8988T (cell line): ENCODE results near the gene LRRTM4.
"Not testable (repeated sequence)": the region's sequence is repeated elsewhere in the genome, so short reads cannot be mapped to it uniquely, and the experiment has no call there.

Experiments
- DNase-seq: peaks from one replicate; pipeline ENCODE4 v3.0.0; 2011

The LRRTM4 gene

GRCh38 chr2:77309725-77310124 is 212.5 kb downstream of the LRRTM4 start:
- DNase-seq = no peak

DNA sequence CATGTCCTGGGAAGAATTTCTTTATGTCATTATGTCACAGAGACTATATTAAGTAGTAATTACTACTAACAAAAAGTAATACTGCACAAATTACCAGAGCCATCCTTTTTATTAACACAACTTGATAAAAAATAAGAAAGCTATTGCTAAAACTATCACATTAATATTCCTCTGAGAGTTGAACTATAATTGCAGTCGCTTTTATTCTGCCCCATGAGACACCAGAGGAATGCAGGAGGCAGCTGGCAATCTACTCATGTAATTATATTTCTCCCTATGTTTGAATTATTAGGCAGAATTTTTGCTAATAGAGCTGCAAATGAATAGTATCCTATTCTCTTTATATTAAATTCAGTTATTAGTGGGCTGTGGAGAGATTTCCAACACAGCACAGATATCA is 220.7 kb downstream of the LRRTM4 start:
- DNase-seq = no peak

GRCh38 chr2:77296791-77297190 is 225.4 kb downstream of the LRRTM4 start:
- no peak for DNase-seq

- no peak for DNase-seq
These were observed 227.7 kb downstream of the LRRTM4 start for GRCh38 chr2:77294474-77294873.

DNA sequence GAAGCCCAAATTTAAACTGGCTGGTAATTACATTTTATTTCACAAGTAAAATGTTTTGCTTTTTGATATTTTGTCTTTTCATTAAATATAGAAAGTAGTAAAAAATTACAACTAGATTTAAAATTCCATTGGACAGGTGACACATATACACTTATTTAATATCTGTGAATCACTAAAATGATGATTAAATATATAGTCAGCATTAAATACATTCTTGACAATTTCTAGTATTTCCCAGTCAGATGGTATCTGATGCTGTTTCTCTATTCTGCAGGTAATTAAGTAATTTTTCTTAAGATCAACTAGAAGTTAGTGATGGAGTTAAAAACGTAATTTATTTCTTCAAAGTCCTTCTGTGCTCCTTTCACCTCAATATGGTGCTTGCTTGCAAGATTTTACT is 237.8 kb downstream of the LRRTM4 start:
- no peak for DNase-seq

GRCh38 chr2:77271262-77271661 is 250.9 kb downstream of the LRRTM4 start:
- no peak for DNase-seq

- DNase-seq = no peak
These were observed 251.7 kb downstream of the LRRTM4 start for GRCh38 chr2:77270433-77270832.

DNA sequence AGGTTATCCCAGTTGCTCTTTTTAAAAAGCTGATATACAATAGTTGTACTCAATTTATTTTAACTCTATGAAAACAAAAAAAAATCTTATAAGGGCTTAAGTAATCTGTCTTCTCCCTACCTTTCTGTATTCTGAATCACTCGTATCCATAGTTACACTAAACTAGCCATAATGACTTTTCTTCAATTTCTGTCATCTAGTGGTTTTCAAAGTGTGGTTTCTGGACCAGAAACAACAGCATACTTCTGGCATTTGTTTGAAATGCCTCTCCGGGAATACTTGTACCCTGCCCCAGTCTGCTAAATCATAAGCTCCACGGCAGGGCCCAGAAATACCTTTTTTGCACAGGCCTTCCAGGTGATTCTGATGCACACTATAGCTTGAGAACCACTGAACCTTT is 253.6 kb downstream of the LRRTM4 start:
- no peak for DNase-seq

GRCh38 chr2:77232909-77233425 is 289.2 kb downstream of the LRRTM4 start:
- no peak for DNase-seq

DNA sequence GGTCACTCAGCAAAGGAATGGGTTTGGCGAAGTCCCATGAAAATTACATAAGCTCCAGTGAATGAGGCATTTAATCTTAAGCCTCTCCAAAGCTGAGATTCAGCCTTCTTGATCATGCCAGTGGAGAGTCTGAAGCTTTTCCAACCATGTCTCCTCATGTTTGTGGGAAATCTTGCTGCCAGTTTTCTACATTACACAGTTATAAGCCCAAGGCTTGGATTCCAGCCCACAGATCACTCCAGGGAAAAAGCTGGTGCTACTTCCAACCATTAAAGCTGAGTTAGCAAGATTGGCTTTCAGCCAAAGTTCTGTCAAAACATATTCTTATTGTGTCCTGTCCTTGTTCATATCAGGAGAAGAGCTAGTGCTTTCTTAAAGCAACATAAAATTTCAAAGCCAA is 293.8 kb downstream of the LRRTM4 start:
- DNase-seq = no peak

DNA sequence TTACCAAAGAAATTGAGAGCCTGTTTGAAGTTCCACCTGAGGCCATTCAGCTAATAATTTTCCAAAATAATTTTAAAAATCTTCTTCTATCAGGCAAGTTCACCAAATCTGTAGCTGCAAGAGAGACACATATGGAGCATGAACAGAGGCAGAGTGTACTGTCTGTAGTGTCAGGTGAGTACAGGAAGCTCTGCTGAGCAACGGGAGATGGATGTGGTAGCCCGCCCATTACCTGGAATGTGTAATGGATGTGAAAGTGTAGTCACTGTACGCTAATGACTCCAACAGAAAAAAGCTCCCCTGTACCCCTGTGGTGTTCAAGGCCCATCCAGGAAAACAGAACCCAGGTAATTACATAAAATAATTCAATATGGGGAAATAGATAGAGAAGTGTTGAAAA is 311.5 kb downstream of the LRRTM4 start:
- no peak for DNase-seq

- no peak for DNase-seq
These were observed 314.8 kb downstream of the LRRTM4 start for GRCh38 chr2:77207331-77207730.

GRCh38 chr2:77201755-77202154 is 320.4 kb downstream of the LRRTM4 start:
- DNase-seq = no peak

- DNase-seq = no peak
These were observed 322.8 kb downstream of the LRRTM4 start for GRCh38 chr2:77199411-77199810.

GRCh38 chr2:77193858-77194448 is 328.2 kb downstream of the LRRTM4 start:
- DNase-seq = no peak

DNA sequence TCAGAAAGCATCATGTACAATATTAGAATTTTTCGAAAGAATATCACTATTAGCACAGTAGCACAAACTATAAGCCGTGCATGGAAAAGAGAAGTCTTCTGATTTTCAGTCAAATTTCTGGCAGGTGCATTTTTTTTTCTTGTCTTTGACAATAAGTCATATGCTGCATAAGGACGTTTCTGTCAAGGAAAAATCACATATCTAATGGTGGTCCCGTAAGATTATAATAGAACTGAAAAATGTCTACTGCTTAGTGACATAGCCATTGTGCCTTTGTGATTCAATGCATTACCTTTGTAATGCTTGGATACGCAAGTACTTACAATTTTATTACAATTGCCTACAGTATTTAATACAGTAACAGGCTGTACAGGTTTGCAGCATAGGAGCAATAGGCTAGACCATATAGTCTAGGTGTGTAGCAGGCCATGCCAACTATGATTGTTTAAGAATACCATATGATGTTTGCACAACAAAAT is 329.3 kb downstream of the LRRTM4 start:
- no peak for DNase-seq

- DNase-seq = no peak
These were observed 330.5 kb downstream of the LRRTM4 start for GRCh38 chr2:77191665-77192064.

DNA sequence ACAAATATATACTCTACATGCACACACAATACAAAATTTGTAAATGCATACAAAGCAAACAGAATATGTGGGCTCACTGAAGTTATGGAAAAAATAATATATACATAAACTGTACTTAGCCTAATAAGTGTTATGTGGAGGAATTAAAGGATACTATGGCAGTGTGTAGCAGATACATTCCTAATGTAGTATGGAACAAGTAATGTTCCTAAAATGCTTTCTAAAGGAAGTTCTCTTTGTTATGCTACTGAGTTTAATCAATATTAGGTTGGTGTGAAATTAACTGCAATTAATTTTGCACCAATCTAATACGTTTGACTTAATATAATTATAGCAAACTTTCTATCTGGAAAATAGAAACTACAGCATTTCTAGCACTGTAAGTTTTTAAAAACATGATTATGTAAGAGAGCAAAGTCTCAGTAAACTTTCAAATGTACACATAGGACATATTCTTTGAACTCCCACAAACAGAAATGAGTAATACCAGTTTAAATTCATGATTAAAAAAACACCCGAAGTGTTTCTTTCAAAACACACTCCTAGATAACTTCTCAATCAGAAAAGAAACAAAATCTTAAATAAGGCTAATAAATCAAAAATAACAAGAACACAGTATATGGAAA is 331.3 kb downstream of the LRRTM4 start:
- DNase-seq = no peak

- DNase-seq = no peak
These were observed 337.1 kb downstream of the LRRTM4 start for GRCh38 chr2:77185052-77185451.

- no peak for DNase-seq
These were observed 342.9 kb downstream of the LRRTM4 start for GRCh38 chr2:77179297-77179696.

DNA sequence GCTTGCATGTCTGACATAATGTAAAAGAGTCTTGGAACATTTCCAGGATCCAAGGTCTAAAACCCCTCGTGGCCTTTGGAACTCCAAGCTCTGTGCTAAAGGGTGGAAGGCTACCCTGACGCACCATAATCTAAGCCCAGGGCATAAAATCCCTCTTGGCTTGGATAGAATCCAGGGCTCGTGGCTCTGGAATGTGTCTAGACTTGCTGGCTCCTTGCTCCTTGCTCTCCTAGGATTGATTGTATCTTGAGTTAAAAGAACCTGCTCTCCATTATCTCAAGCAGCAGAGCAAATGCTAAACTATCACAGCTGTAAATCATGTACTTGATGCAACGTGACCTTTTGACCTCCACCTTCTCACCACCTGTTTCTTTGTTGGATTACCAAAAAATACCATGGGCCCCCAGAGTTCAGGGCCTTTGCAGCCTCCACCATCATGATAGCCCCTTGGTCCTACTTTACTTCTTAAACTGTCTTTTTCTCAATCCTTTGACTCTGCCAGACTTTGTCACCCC is 346.9 kb downstream of the LRRTM4 start:
- not testable (repeated sequence) for DNase-seq

DNA sequence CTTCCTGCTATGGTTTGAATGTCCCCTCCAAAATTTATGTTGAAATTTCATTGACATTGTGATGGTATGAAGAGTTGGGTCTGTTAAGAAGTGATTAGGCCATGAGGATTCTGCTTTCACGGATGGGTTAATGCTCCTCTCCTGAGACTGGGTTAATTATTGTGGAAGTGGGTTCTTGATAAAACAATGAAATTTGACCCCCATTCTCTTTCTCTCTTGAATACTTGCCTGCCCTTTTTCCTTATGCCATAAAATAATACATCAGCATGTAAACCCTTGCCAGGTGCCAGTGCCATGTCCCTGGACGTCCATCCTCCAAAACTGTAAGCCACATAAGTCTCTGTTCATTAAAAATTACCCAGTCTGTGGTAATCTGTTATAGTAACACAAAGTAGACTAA is 352.8 kb downstream of the LRRTM4 start:
- DNase-seq = no peak

DNA sequence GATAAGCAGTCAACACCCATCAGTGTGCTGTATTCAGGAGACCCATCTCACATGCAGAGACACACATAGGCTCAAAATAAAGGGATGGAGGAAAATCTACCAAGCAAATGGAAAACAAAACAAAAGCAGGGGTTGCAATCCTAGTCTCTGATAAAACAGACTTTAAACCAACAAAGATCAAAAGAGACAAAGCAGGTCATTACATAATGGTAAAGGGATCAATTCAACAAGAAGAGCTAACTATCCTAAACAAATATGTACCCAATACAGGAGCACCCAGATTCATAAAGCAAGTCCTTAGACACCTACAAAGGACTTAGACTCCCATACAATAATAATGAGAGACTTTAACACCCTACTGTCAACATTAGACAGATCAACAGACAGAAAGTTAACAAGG is 358.2 kb downstream of the LRRTM4 start:
- DNase-seq = not testable (repeated sequence)

- DNase-seq = peak; percentile 9
These were observed 361.2 kb downstream of the LRRTM4 start for GRCh38 chr2:77161009-77161408.

GRCh38 chr2:77156599-77156998 is 365.6 kb downstream of the LRRTM4 start:
- DNase-seq = no peak
